SK-N-SH (cell line): ENCODE data around the gene GPRASP3. TPM values are rescaled to one million over a fixed set of nuclear protein-coding genes. Genes with fewer than 3 reads are reported as not detected.

Experiments used
- CTCF ChIA-PET: fragments of 300-600, 350-600 bp; formaldehyde crosslinking; extraction: SDS; loops from one replicate; lab custom pipeline; 2021; lab: Yijun Ruan, JAX
- POLR2A ChIA-PET: fragments of 350-600 bp; sonication (Branson Sonifier 250); formaldehyde crosslinking; extraction: SDS; loops from one replicate; lab custom pipeline; 2020; ENCODE audit warnings: antibody characterized with exemption, inconsistent platforms; lab: Yijun Ruan, JAX
- DNase-seq: peaks from one replicate; pipeline ENCODE4 v3.0.0; 2012
- H2AFZ ChIP-seq: fragments of 200-600 bp; sonication (generic); 2 replicates; pipeline ENCODE4 v1.8.1; 2016; ENCODE audit warnings: antibody characterized with exemption, mild to moderate bottlenecking, low read depth
- H3F3A ChIP-seq: fragments of 200-600 bp; sonication (generic); replicated peaks from 2 replicates; pipeline ENCODE3; 2016; ENCODE audit warnings: antibody characterized with exemption, mild to moderate bottlenecking; ENCODE audit not compliant: insufficient read depth
- H3K27ac ChIP-seq, 2 experiments: fragments of 200-500 bp in 1 of 2; fragments of 200-600 bp in 1 of 2; sonication (Bioruptor generic) in 1 of 2; sonication (generic), shearing (Covaris generic) in 1 of 2; 2 replicates each; pipeline versions ENCODE4 v1.5.1 to v1.6.1; 2014 to 2016; ENCODE audit warnings: low read depth in 2 of 2, inconsistent platforms in 1 of 2, low read length in 1 of 2, mild to moderate bottlenecking in 1 of 2, mixed read lengths in 1 of 2
- H3K27me3 ChIP-seq: fragments of 200-600 bp; sonication (generic), shearing (Covaris generic); 2 replicates; pipeline ENCODE4 v1.6.1; 2016; ENCODE audit warnings: mixed run types; ENCODE audit not compliant: insufficient read depth
- H3K36me3 ChIP-seq, 2 experiments: fragments of 200-500 bp in 1 of 2; fragments of 200-600 bp in 1 of 2; sonication (Bioruptor generic) in 1 of 2; sonication (generic) in 1 of 2; replicated peaks in 1 of 2; 2 replicates each; pipeline versions ENCODE3 to v1.5.1; 2014 to 2016; ENCODE audit warnings: low read length in 1 of 2, mild to moderate bottlenecking in 1 of 2; ENCODE audit not compliant: insufficient read depth in 2 of 2, control insufficient read depth in 1 of 2
- H3K4me1 ChIP-seq, 2 experiments: fragments of 200-500 bp in 1 of 2; fragments of 200-600 bp in 1 of 2; sonication (Bioruptor generic) in 1 of 2; sonication (generic), shearing (Covaris generic) in 1 of 2; 2 replicates each; pipeline versions ENCODE4 v1.5.1 to v1.6.1; 2014 to 2016; ENCODE audit warnings: low read depth in 1 of 2, low read length in 1 of 2, mixed run types in 1 of 2; ENCODE audit not compliant: insufficient read depth in 2 of 2, control insufficient read depth in 1 of 2
- H3K4me2 ChIP-seq: fragments of 200-600 bp; sonication (generic), shearing (Covaris generic); 2 replicates; pipeline ENCODE4 v1.6.1; 2017; ENCODE audit warnings: mixed run types
- H3K4me3 ChIP-seq, 2 experiments: fragments of 200-500 bp in 1 of 2; fragments of 200-600 bp in 1 of 2; sonication (Bioruptor generic) in 1 of 2; sonication (generic), shearing (Covaris generic) in 1 of 2; 2 replicates each; pipeline versions ENCODE4 v1.5.1 to v1.8.1; 2014 to 2016; ENCODE audit warnings: low read depth in 2 of 2, inconsistent platforms in 1 of 2, low read length in 1 of 2, mild to moderate bottlenecking in 1 of 2, mixed read lengths in 1 of 2, moderate library complexity in 1 of 2
- H3K79me2 ChIP-seq: fragments of 200-600 bp; sonication (generic); 2 replicates; pipeline ENCODE4 v1.8.1; 2017; ENCODE audit warnings: mild to moderate bottlenecking; ENCODE audit not compliant: insufficient read depth
- H3K9ac ChIP-seq: fragments of 200-600 bp; sonication (generic); 2 replicates; pipeline ENCODE4 v1.6.1; 2017; ENCODE audit warnings: mixed run types
- H3K9me2 ChIP-seq: fragments of 200-600 bp; sonication (generic); 2 replicates; pipeline ENCODE4 v1.6.1; 2017; ENCODE audit warnings: mixed run types
- H3K9me3 ChIP-seq: fragments of 200-600 bp; sonication (generic); 2 replicates; pipeline ENCODE4 v1.6.1; 2017; ENCODE audit warnings: mixed run types, mild to moderate bottlenecking, moderate library complexity
- H4K20me1 ChIP-seq: fragments of 200-600 bp; sonication (generic); 2 replicates; pipeline ENCODE4 v1.6.1; 2017; ENCODE audit warnings: mild to moderate bottlenecking, mixed run types; ENCODE audit not compliant: insufficient read depth
- CHD2 ChIP-seq: fragments of 150-350 bp; IDR thresholded peaks from 2 replicates; pipeline ENCODE4 v1.6.1; 2018; ENCODE audit warnings: low read length; ENCODE audit not compliant: partially characterized antibody
- ELF1 ChIP-seq: IDR thresholded peaks from 2 replicates; pipeline ENCODE4 v1.4.0; 2012
- EP300 ChIP-seq, 2 experiments: IDR thresholded peaks; 2 replicates each; pipeline versions ENCODE4 v1.4.0 to v1.6.1; 2012; ENCODE audit warnings: borderline replicate concordance in 1 of 2, low read depth in 1 of 2, low read length in 1 of 2
- FOSL2 ChIP-seq: IDR thresholded peaks from 2 replicates; pipeline ENCODE4 v1.4.0; 2012; ENCODE audit warnings: low read depth, mild to moderate bottlenecking, moderate library complexity, borderline replicate concordance
- JUND ChIP-seq: IDR thresholded peaks from 2 replicates; pipeline ENCODE4 v1.4.0; 2012
- MEF2A ChIP-seq: IDR thresholded peaks from 2 replicates; pipeline ENCODE4 v1.4.0; 2012; ENCODE audit warnings: low read depth, borderline replicate concordance
- MXI1 ChIP-seq: IDR thresholded peaks from 2 replicates; pipeline ENCODE4 v1.6.1; 2012; ENCODE audit warnings: mild to moderate bottlenecking, low read depth, low read length, improper control_type of control experiment
- NRF1 ChIP-seq: IDR thresholded peaks from 2 replicates; pipeline ENCODE4 v1.6.1; 2012; ENCODE audit warnings: low read depth, mild to moderate bottlenecking, low read length
- RFX5 ChIP-seq: IDR thresholded peaks from 2 replicates; pipeline ENCODE4 v1.6.1; 2012; ENCODE audit warnings: mild to moderate bottlenecking, improper control_type of control experiment, low read length
- RXRA ChIP-seq: IDR thresholded peaks from 2 replicates; pipeline ENCODE4 v1.4.0; 2012; ENCODE audit warnings: low read depth, mild to moderate bottlenecking, borderline replicate concordance
- TCF12 ChIP-seq: IDR thresholded peaks from 2 replicates; pipeline ENCODE4 v1.4.0; 2012
- YY1 ChIP-seq: IDR thresholded peaks from 2 replicates; pipeline ENCODE4 v1.4.0; 2012; ENCODE audit warnings: low read depth, mild to moderate bottlenecking
- WGBS: methylation state at CpG from one replicate; pipeline ENCODE4 v1.1.6; 2017; ENCODE audit warnings: low lambda C conversion rate; 5-methylcytosine and 5-hydroxymethylcytosine counted together
- polyA plus RNA-seq, 3 experiments: library from polyadenylated mRNA; depleted of rRNA; stranded (reverse); fragments of >200 nt; gene quantifications; 2 replicates each; pipeline ENCODE4 v1.2.3, GENCODE V29; 2012
- TF ChIP-seq, protein P1 (sequence below): IDR thresholded peaks from 2 replicates; pipeline ENCODE4 v1.6.1; 2012; ENCODE audit warnings: mild to moderate bottlenecking, low read depth, low read length, moderate library complexity
- TF ChIP-seq, protein P2 (sequence below): IDR thresholded peaks from 2 replicates; pipeline ENCODE4; 2012
- TF ChIP-seq, protein P3 (sequence below): fragments of 200-600 bp; sonication (generic); IDR thresholded peaks from 2 replicates; pipeline ENCODE4 v1.6.1; 2017; ENCODE audit warnings: antibody characterized with exemption, mild to moderate bottlenecking, moderate library complexity
- TF ChIP-seq, protein P4 (sequence below): fragments of 150-350 bp; IDR thresholded peaks from 2 replicates; pipeline ENCODE4 v1.6.1; 2017; ENCODE audit warnings: antibody characterized with exemption, low read length, low read depth, borderline replicate concordance
- TF ChIP-seq, protein P5 (sequence below): fragments of 150-350 bp; IDR thresholded peaks from 2 replicates; pipeline ENCODE4 v1.6.1; 2016; ENCODE audit warnings: mild to moderate bottlenecking, low read depth, low read length

Gene GPRASP3
- polyA plus RNA-seq, 1 of the 3 experiments (the other 2 are of a cell fraction), result 2.5 TPM

DNA sequence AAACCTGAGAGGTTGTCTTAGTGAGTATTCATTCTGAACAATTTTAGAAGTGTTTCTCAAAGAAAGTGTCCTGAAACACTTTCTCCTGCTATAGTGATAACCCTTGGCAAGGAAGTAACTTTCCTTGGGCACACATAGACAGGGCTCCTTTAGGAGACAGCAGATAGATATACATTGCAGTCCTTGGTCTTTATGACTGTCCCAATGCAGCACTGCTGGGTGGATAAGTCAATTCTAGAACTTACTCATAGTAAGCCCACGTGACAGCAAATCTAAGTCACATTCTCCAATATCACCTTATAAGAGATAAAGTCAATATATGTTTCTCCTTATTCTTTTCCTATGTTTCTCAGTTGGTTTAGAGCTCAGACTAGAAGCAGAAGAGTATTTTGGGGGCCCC, 46.7 kb downstream of the GPRASP3 start:
- H4K20me1 ChIP-seq, result peaks cover 3% of the 10 kb centered on the region; the same call in 1 of the 2 replicates
- H3K36me3 ChIP-seq, result no peaks in the 10 kb centered on the region
- 75% methylated on average over 1 of the region's 1 CpG for whole genome bisulfite sequencing
- H3K9me3 ChIP-seq, result no peaks in the 10 kb centered on the region
- H3K9me2 ChIP-seq, result no peaks in the 10 kb centered on the region
- H3K9ac ChIP-seq, result no peak overlapping the region
- H3F3A ChIP-seq, result peaks cover 24% of the 10 kb centered on the region
- peaks cover 3 to 7% of the 10 kb centered on the region in 2 experiments; a peak in 2 of 4 replicates for H3K4me1 ChIP-seq
- no peak overlapping the region for H3K4me3 ChIP-seq
- CTCF ChIA-PET, result no interaction called here
- H3K4me2 ChIP-seq, result no peak overlapping the region
- peaks cover 25% of the 10 kb centered on the region for H3K79me2 ChIP-seq
- H3K27me3 ChIP-seq, result no peaks in the 10 kb centered on the region
- no peak for DNase-seq
- TF ChIP-seq, protein P1, sequence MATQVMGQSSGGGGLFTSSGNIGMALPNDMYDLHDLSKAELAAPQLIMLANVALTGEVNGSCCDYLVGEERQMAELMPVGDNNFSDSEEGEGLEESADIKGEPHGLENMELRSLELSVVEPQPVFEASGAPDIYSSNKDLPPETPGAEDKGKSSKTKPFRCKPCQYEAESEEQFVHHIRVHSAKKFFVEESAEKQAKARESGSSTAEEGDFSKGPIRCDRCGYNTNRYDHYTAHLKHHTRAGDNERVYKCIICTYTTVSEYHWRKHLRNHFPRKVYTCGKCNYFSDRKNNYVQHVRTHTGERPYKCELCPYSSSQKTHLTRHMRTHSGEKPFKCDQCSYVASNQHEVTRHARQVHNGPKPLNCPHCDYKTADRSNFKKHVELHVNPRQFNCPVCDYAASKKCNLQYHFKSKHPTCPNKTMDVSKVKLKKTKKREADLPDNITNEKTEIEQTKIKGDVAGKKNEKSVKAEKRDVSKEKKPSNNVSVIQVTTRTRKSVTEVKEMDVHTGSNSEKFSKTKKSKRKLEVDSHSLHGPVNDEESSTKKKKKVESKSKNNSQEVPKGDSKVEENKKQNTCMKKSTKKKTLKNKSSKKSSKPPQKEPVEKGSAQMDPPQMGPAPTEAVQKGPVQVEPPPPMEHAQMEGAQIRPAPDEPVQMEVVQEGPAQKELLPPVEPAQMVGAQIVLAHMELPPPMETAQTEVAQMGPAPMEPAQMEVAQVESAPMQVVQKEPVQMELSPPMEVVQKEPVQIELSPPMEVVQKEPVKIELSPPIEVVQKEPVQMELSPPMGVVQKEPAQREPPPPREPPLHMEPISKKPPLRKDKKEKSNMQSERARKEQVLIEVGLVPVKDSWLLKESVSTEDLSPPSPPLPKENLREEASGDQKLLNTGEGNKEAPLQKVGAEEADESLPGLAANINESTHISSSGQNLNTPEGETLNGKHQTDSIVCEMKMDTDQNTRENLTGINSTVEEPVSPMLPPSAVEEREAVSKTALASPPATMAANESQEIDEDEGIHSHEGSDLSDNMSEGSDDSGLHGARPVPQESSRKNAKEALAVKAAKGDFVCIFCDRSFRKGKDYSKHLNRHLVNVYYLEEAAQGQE, result no peak
- TF ChIP-seq NRF1, result no peak
- TF ChIP-seq RXRA, result no peak
- TF ChIP-seq, protein P2, sequence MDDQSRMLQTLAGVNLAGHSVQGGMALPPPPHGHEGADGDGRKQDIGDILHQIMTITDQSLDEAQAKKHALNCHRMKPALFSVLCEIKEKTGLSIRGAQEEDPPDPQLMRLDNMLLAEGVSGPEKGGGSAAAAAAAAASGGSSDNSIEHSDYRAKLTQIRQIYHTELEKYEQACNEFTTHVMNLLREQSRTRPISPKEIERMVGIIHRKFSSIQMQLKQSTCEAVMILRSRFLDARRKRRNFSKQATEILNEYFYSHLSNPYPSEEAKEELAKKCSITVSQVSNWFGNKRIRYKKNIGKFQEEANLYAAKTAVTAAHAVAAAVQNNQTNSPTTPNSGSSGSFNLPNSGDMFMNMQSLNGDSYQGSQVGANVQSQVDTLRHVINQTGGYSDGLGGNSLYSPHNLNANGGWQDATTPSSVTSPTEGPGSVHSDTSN, result no peak
- TF ChIP-seq JUND, result no peak
- no peak for TF ChIP-seq FOSL2
- TF ChIP-seq YY1, result no peak
- TF ChIP-seq CHD2, result no peak
- TF ChIP-seq TCF12, result no peak
- no peak for TF ChIP-seq ELF1
- H3K27ac ChIP-seq, result no peak overlapping the region; a peak in 2 of 4 replicates
- POLR2A ChIA-PET, result no interaction called here
- H2AFZ ChIP-seq, result no peak overlapping the region

DNA sequence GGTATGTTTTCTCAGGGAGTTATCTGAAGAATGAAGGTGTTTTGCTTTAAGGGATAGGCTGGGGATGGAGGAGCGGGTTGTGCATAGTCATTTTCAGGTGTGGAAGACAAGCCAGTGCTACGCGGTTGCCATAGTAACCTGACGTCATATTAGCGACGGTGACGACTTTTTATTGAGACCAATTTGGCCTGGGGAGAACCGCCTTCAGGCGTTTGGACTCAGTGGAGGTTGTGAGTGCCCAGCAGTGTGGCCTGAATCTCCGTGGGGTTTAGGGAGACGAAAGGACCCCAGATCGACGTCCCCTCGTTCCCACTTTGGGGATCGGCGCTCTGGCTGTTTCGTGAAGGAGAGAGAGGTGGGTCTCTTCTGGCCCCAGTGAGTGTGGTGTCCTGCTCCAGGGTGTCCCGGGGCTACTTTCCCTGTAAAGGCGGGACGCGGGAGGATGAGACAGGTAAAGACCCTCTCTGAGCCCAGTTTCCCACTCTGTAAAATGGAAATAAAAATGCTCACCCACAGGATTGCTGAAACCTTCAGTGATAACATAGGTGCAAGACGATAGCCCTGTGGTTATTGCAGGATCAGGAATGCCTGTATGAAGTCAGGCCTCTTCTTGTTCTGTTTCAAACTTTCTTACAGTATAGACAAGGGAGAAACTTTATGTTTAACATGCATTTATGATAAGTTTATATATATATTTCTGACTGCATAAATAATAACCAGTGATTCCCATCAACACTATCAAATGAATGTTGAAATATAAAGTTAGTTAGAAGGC, 48.6 kb downstream of the GPRASP3 start:
- Histone ChIP-seq H3K36me3 (peaks cover 0 to 4% of the 10 kb centered on the region in 2 experiments), H3K4me2 (peak overlapping the region; percentile 79), H3K9me2 (no peaks in the 10 kb centered on the region), H4K20me1 (peaks cover 3% of the 10 kb centered on the region; the same call in 1 of the 2 replicates), H3K79me2 (peaks cover 25% of the 10 kb centered on the region), H2AFZ (peak overlapping the region; percentile 99), H3K27ac (peak overlapping the region; percentile 12 to 48; a peak in 3 of 4 replicates), H3K9ac (peak overlapping the region; percentile 75), H3K4me1 (peaks cover 3 to 7% of the 10 kb centered on the region in 2 experiments; a peak in 2 of 4 replicates), H3F3A (peaks cover 24% of the 10 kb centered on the region), H3K27me3 (no peaks in the 10 kb centered on the region), H3K4me3 (peak overlapping the region; percentile 80), H3K9me3 (no peaks in the 10 kb centered on the region)
- ChIA-PET CTCF (interaction anchor here (0.6 kb wide), 1 partner anchor 131 kb away, joined by 3 read pairs; no protein-coding TSS in a partner anchor), POLR2A (no interaction called here)
- peak; percentile 75 for DNase-seq
- WGBS, result 0% methylated on average over 8 of the region's 22 CpGs
- peak in 1 of 2 experiments; percentile 17; a peak in 1 of 4 replicates for TF ChIP-seq EP300 (IDR thresholded peaks at IDR 0.05; ENCODE audit: borderline replicate concordance in 1 of 2, low read depth in 1 of 2, low read length in 1 of 2)
- TF ChIP-seq TCF12, result no peak
- TF ChIP-seq MEF2A, result no peak
- peak; percentile 83; the same call in 1 of the 2 replicates for TF ChIP-seq MXI1
- TF ChIP-seq ELF1, result no peak
- TF ChIP-seq NRF1, result no peak
- TF ChIP-seq, protein P3, sequence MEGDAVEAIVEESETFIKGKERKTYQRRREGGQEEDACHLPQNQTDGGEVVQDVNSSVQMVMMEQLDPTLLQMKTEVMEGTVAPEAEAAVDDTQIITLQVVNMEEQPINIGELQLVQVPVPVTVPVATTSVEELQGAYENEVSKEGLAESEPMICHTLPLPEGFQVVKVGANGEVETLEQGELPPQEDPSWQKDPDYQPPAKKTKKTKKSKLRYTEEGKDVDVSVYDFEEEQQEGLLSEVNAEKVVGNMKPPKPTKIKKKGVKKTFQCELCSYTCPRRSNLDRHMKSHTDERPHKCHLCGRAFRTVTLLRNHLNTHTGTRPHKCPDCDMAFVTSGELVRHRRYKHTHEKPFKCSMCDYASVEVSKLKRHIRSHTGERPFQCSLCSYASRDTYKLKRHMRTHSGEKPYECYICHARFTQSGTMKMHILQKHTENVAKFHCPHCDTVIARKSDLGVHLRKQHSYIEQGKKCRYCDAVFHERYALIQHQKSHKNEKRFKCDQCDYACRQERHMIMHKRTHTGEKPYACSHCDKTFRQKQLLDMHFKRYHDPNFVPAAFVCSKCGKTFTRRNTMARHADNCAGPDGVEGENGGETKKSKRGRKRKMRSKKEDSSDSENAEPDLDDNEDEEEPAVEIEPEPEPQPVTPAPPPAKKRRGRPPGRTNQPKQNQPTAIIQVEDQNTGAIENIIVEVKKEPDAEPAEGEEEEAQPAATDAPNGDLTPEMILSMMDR, result no peak
- TF ChIP-seq FOSL2, result no peak
- no peak for TF ChIP-seq CHD2
- peak; percentile 84; the same call in 1 of the 2 replicates for TF ChIP-seq RFX5
- TF ChIP-seq, protein P4, sequence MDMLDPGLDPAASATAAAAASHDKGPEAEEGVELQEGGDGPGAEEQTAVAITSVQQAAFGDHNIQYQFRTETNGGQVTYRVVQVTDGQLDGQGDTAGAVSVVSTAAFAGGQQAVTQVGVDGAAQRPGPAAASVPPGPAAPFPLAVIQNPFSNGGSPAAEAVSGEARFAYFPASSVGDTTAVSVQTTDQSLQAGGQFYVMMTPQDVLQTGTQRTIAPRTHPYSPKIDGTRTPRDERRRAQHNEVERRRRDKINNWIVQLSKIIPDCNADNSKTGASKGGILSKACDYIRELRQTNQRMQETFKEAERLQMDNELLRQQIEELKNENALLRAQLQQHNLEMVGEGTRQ, result no peak
- TF ChIP-seq, protein P5, sequence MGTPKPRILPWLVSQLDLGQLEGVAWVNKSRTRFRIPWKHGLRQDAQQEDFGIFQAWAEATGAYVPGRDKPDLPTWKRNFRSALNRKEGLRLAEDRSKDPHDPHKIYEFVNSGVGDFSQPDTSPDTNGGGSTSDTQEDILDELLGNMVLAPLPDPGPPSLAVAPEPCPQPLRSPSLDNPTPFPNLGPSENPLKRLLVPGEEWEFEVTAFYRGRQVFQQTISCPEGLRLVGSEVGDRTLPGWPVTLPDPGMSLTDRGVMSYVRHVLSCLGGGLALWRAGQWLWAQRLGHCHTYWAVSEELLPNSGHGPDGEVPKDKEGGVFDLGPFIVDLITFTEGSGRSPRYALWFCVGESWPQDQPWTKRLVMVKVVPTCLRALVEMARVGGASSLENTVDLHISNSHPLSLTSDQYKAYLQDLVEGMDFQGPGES, result no peak
